Smooth muscle cell (in vitro differentiated cells): ENCODE data around the gene JAKMIP1. TPM values are rescaled to one million over a fixed set of nuclear protein-coding genes. Genes with fewer than 3 reads are reported as not detected.

Experiments used
- DNase-seq: peaks from one replicate; lab custom pipeline; 2025; ENCODE audit not compliant: unreplicated experiment; lab: John Stamatoyannopoulos, UW
- H2AFZ ChIP-seq: fragments of 200-600 bp; sonication (generic); 2 replicates; pipeline ENCODE4 v1.6.0; 2016; ENCODE audit warnings: antibody characterized with exemption, low read depth, mild to moderate bottlenecking
- H3F3A ChIP-seq: fragments of 200-600 bp; sonication (generic); 2 replicates; pipeline ENCODE4 v1.6.0; 2017; ENCODE audit warnings: antibody characterized with exemption, low read depth
- H3K27ac ChIP-seq: fragments of 200-600 bp; sonication (generic); 2 replicates; pipeline ENCODE4 v1.5.1; 2016; ENCODE audit warnings: low read depth, mild to moderate bottlenecking
- H3K27me3 ChIP-seq: fragments of 200-600 bp; sonication (generic); 2 replicates; pipeline ENCODE4 v1.6.1; 2016; ENCODE audit warnings: low read depth, mild to moderate bottlenecking
- H3K36me3 ChIP-seq: fragments of 200-600 bp; sonication (generic); 2 replicates; pipeline ENCODE4 v1.5.1; 2016; ENCODE audit warnings: low read depth
- H3K4me1 ChIP-seq: fragments of 200-600 bp; sonication (generic); 2 replicates; pipeline ENCODE4 v1.5.1; 2016; ENCODE audit warnings: low read depth
- H3K4me2 ChIP-seq: fragments of 200-600 bp; sonication (generic); 2 replicates; pipeline ENCODE4 v1.6.0; 2016; ENCODE audit warnings: mild to moderate bottlenecking
- H3K4me3 ChIP-seq: fragments of 200-600 bp; sonication (generic); 2 replicates; pipeline ENCODE4 v1.5.1; 2016; ENCODE audit warnings: mild to moderate bottlenecking
- H3K79me2 ChIP-seq: fragments of 200-600 bp; sonication (generic); 2 replicates; pipeline ENCODE4 v1.6.0; 2016; ENCODE audit warnings: low read depth, mild to moderate bottlenecking
- H3K9ac ChIP-seq: fragments of 200-600 bp; sonication (generic); 2 replicates; pipeline ENCODE4 v1.6.0; 2016; ENCODE audit warnings: low read depth
- H3K9me3 ChIP-seq: fragments of 200-600 bp; sonication (generic); replicated peaks from 2 replicates; pipeline ENCODE4 v1.5.1; 2016; ENCODE audit warnings: low read depth
- H4K20me1 ChIP-seq: fragments of 200-600 bp; sonication (generic); 2 replicates; pipeline ENCODE4 v1.6.0; 2016; ENCODE audit warnings: low read depth
- CTCF ChIP-seq: fragments of 200-600 bp; sonication (generic); IDR thresholded peaks from 2 replicates; pipeline ENCODE4 v1.5.1; 2017; ENCODE audit warnings: borderline replicate concordance, mild to moderate bottlenecking, antibody characterized with exemption; ENCODE audit not compliant: insufficient read depth, poor library complexity, severe bottlenecking
- WGBS: methylation state at CpG from one replicate; pipeline ENCODE4 v1.1.7; 2016; ENCODE audit warnings: low lambda C conversion rate; 5-methylcytosine and 5-hydroxymethylcytosine counted together
- polyA plus RNA-seq: library from polyadenylated mRNA; unstranded; fragments of >200 nt; fragmentation: Nextera tagmentation; extraction: Ambion mirVana; gene quantifications from 2 replicates; pipeline ENCODE4 v1.2.1, GENCODE V29; 2016
- total RNA-seq: library from RNA; depleted of rRNA; stranded (reverse); fragments of >200 nt; gene quantifications from 2 replicates; pipeline ENCODE4 v1.2.3, GENCODE V29; 2014

JAKMIP1 gene
- total and polyA plus RNA-seq, 2 experiments from 2014 or later: 0.64 TPM; not detected in 1

GRCh38 chr4:6182376-6183280, 17.7 kb downstream of the JAKMIP1 start:
- Histone ChIP-seq H4K20me1 (no peaks in the 10 kb centered on the region), H3K27me3 (no peaks in the 10 kb centered on the region), H3K79me2 (no peaks in the 10 kb centered on the region), H3F3A (no peaks in the 10 kb centered on the region), H3K27ac (no peak overlapping the region), H3K4me3 (no peak overlapping the region), H3K4me1 (no peaks in the 10 kb centered on the region), H3K9me3 (no peaks in the 10 kb centered on the region), H3K9ac (no peak overlapping the region), H3K36me3 (no peaks in the 10 kb centered on the region), H3K4me2 (no peak overlapping the region), H2AFZ (no peak overlapping the region)
- WGBS: 80% methylated on average over 11 of the region's 12 CpGs
- TF ChIP-seq CTCF: no peak
- DNase-seq: no peak

- H3K9ac ChIP-seq: no peak overlapping the region
- H3K4me2 ChIP-seq: no peak overlapping the region
- no peak overlapping the region for H3K4me3 ChIP-seq
- no peaks in the 10 kb centered on the region for H3K79me2 ChIP-seq
- H3K4me1 ChIP-seq: no peaks in the 10 kb centered on the region
- 76% methylated on average over 7 of the region's 7 CpGs for WGBS
- H4K20me1 ChIP-seq: no peaks in the 10 kb centered on the region
- no peak overlapping the region for H3K27ac ChIP-seq
- no peak overlapping the region for H2AFZ ChIP-seq
- no peak for DNase-seq
- no peaks in the 10 kb centered on the region for H3F3A ChIP-seq
- no peaks in the 10 kb centered on the region for H3K27me3 ChIP-seq
- TF ChIP-seq CTCF: no peak
- H3K36me3 ChIP-seq: no peaks in the 10 kb centered on the region
- no peaks in the 10 kb centered on the region for H3K9me3 ChIP-seq
Measured at GRCh38 chr4:6180841-6181631, 19.3 kb downstream of the JAKMIP1 start.

- H2AFZ ChIP-seq: no peak overlapping the region
Measured at GRCh38 chr4:6179362-6179761, 21.0 kb downstream of the JAKMIP1 start.

More at GRCh38 chr4:6179362-6179761, 21.0 kb downstream of the JAKMIP1 start:
- no peaks in the 10 kb centered on the region for H3K36me3 ChIP-seq
- no peak overlapping the region for H3K9ac ChIP-seq
- no peak for DNase-seq
- H3K4me1 ChIP-seq: no peaks in the 10 kb centered on the region
- H3K4me2 ChIP-seq: no peak overlapping the region
- no peaks in the 10 kb centered on the region for H3K79me2 ChIP-seq
- H3K27me3 ChIP-seq: no peaks in the 10 kb centered on the region
- no peaks in the 10 kb centered on the region for H3F3A ChIP-seq
- WGBS: 90% methylated on average over 1 of the region's 1 CpG
- no peaks in the 10 kb centered on the region for H4K20me1 ChIP-seq
- no peak for TF ChIP-seq CTCF
- H3K9me3 ChIP-seq: no peaks in the 10 kb centered on the region
- H3K4me3 ChIP-seq: no peak overlapping the region
- no peak overlapping the region for H3K27ac ChIP-seq
